Measurements from ENCODE around the gene RMC1. TPM values are rescaled to one million over a fixed set of nuclear protein-coding genes. Genes with fewer than 3 reads are reported as not detected.

The RMC1 gene
- total RNA-seq, 2 donors from 2014 or later, result 12.0 to 28.5 TPM

GRCh38 chr18:23560186-23560585 lies 56.9 kb downstream of the RMC1 start:
- TF ChIP-seq POLR2A (IDR thresholded peaks at IDR 0.05) (no peak), POLR2AphosphoS5 (IDR thresholded peaks at IDR 0.05) (no peak), CTCF (IDR thresholded peaks at IDR 0.05) (no peak)
- Histone ChIP-seq H3K4me3 (no peak overlapping the region), H3K27me3 (replicated peaks; ENCODE audit: insufficient read depth) (no peaks in the 10 kb centered on the region), H3K36me3 (peaks cover 0 to 6% of the 10 kb centered on the region in 2 donors), H3K27ac (no peak overlapping the region), H3K9me3 (no peaks in the 10 kb centered on the region), H3K4me1 (replicated peaks) (no peaks in the 10 kb centered on the region)
- no peak for DNase-seq (ENCODE audit: low spot score)
- WGBS, result 90% methylated on average over 4 of the region's 4 CpGs
- intact Hi-C loops (cut with DNase I), result no loop called here

- no peak for DNase-seq (ENCODE audit: low spot score)
- Histone ChIP-seq H3K4me1 (replicated peaks) (no peaks in the 10 kb centered on the region), H3K27ac (no peak overlapping the region), H3K4me3 (no peak overlapping the region), H3K27me3 (replicated peaks; ENCODE audit: insufficient read depth) (no peaks in the 10 kb centered on the region), H3K9me3 (no peaks in the 10 kb centered on the region), H3K36me3 (peaks cover 0 to 6% of the 10 kb centered on the region in 2 donors)
- WGBS, result 97% methylated on average over 2 of the region's 2 CpGs
- intact Hi-C loops (cut with DNase I), result no loop called here
- no peak for TF ChIP-seq POLR2AphosphoS5 (IDR thresholded peaks at IDR 0.05)
- no peak for TF ChIP-seq POLR2A (IDR thresholded peaks at IDR 0.05)
- no peak for TF ChIP-seq CTCF (IDR thresholded peaks at IDR 0.05)
These were observed 60.2 kb downstream of the RMC1 start for GRCh38 chr18:23563377-23564043.

DNA sequence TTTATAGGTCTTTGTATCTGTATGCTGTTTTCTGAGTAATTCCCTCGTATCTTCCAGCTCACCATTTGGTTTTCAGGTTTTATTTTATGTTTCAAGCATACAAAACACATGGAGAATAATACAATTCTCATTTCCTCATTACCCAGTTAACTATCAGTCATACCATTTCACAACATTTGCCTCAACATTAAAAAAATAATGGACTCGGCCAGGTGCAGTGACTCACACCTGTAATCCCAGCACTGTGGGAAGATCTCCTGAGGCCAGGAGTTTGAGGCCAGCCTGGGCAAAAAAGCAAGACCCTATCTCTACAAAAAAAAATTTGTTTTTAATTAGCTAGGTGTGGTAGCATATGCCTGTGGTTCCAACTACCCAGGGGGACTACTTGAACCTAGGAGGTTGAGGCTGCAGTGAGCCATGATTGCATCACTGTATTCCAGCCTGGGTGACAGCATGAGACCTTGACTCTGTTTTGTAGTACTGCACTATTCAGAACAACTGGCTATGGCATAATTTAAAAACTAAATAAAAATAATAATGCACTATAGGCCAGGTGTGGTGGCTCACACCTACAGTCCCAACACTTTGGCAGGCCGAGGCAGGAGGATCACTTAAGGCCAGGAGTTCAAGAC lies 62.7 kb downstream of the RMC1 start:
- WGBS, result 77% methylated on average over 3 of the region's 3 CpGs
- H3K4me3 ChIP-seq, result no peak overlapping the region
- no peaks in the 10 kb centered on the region for H3K4me1 ChIP-seq (replicated peaks)
- peaks cover 0 to 2% of the 10 kb centered on the region in 2 donors for H3K36me3 ChIP-seq
- TF ChIP-seq POLR2A (IDR thresholded peaks at IDR 0.05) (no peak), CTCF (IDR thresholded peaks at IDR 0.05) (no peak), POLR2AphosphoS5 (IDR thresholded peaks at IDR 0.05) (no peak)
- intact Hi-C loops (cut with DNase I), result no loop called here
- H3K27ac ChIP-seq, result no peak overlapping the region
- H3K9me3 ChIP-seq, result no peaks in the 10 kb centered on the region
- no peak for DNase-seq (ENCODE audit: low spot score)
- H3K27me3 ChIP-seq (replicated peaks; ENCODE audit: insufficient read depth), result no peaks in the 10 kb centered on the region

DNA sequence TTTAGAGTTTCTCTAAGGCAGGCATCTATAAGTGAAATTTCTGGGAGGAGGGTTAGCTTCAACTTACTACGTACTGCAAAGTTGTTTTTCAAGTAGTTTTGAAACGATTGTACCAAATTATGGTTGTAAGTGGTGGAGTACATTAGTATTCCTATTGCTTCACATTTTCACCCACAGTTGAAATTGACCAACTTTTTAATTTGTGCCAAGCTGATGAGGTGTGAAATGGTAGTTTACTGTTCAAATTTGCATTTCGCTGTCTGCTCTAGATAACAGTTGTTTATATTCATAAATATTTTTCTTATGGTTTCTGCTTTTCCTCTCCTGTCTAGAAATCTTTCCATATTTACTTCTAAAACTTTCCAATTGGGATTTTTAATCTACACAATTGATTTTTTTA lies 64.4 kb downstream of the RMC1 start:
- H3K27me3 ChIP-seq (replicated peaks; ENCODE audit: insufficient read depth), result no peaks in the 10 kb centered on the region
- no peaks in the 10 kb centered on the region for H3K9me3 ChIP-seq
- TF ChIP-seq POLR2A (IDR thresholded peaks at IDR 0.05) (no peak), CTCF (IDR thresholded peaks at IDR 0.05) (no peak), POLR2AphosphoS5 (IDR thresholded peaks at IDR 0.05) (no peak)
- DNase-seq (ENCODE audit: low spot score), result no peak
- intact Hi-C loops (cut with DNase I), result no loop called here
- H3K4me1 ChIP-seq (replicated peaks), result no peaks in the 10 kb centered on the region
- WGBS, result 91% methylated on average over 3 of the region's 3 CpGs
- no peak overlapping the region for H3K4me3 ChIP-seq
- no peaks in the 10 kb centered on the region for H3K36me3 ChIP-seq
- no peak overlapping the region for H3K27ac ChIP-seq
